NB4 (cell line): ENCODE measurements around the gene GABRB3.

Source experiments
- DNase-seq: peaks from one replicate; pipeline ENCODE4 v3.0.0; 2010; ENCODE audit warnings: low read depth
- H3K4me3 ChIP-seq: one replicate; pipeline ENCODE4 v1.5.1; 2011; ENCODE audit warnings: mild to moderate bottlenecking, low read depth, low read length, moderate library complexity
- CTCF ChIP-seq: IDR thresholded peaks from one replicate; pipeline ENCODE4 v1.5.1; 2012; ENCODE audit warnings: low read depth, low read length
- MAX ChIP-seq: IDR thresholded peaks from 2 replicates; pipeline ENCODE4 v1.6.1; 2011; ENCODE audit warnings: low read depth, low read length
- MYC ChIP-seq: IDR thresholded peaks from 2 replicates; pipeline ENCODE4 v1.6.1; 2011; ENCODE audit warnings: low read depth, low read length
- POLR2A ChIP-seq: IDR thresholded peaks from 2 replicates; pipeline ENCODE4 v1.6.1; 2011; ENCODE audit warnings: mild to moderate bottlenecking; ENCODE audit not compliant: insufficient read length; ENCODE audit errors: extremely low read depth

The GABRB3 gene

GRCh38 chr15:26632500-26632899 lies 140.4 kb downstream of the GABRB3 start:
- DNase-seq = no peak
- no peak overlapping the region for H3K4me3 ChIP-seq
- TF ChIP-seq CTCF = no peak

- no peak overlapping the region for H3K4me3 ChIP-seq
- no peak for DNase-seq
- TF ChIP-seq CTCF = no peak
- no peak for TF ChIP-seq POLR2A
- no peak for TF ChIP-seq MYC
- TF ChIP-seq MAX = no peak
Measured at GRCh38 chr15:26631894-26632293, 141.0 kb downstream of the GABRB3 start.

- DNase-seq = no peak
- H3K4me3 ChIP-seq = no peak overlapping the region
- no peak for TF ChIP-seq MYC
- no peak for TF ChIP-seq CTCF
- no peak for TF ChIP-seq POLR2A
- no peak for TF ChIP-seq MAX
Measured at GRCh38 chr15:26630857-26631256, 142.0 kb downstream of the GABRB3 start.

- H3K4me3 ChIP-seq = no peak overlapping the region
- no peak for DNase-seq
- TF ChIP-seq MAX = no peak
- TF ChIP-seq POLR2A = no peak
- no peak for TF ChIP-seq MYC
- TF ChIP-seq CTCF = no peak
Measured at GRCh38 chr15:26628879-26629529, 143.9 kb downstream of the GABRB3 start.

GRCh38 chr15:26628071-26628470 lies 144.8 kb downstream of the GABRB3 start:
- DNase-seq = no peak
- no peak overlapping the region for H3K4me3 ChIP-seq

More at GRCh38 chr15:26628071-26628470, 144.8 kb downstream of the GABRB3 start:
- TF ChIP-seq MYC = no peak
- TF ChIP-seq CTCF = no peak
- TF ChIP-seq POLR2A = no peak
- TF ChIP-seq MAX = no peak
